C1 segment of cervical spinal cord (tissue), 14 donors: ENCODE results near the gene CDC34.

Experiments
- DNase-seq, 14 donors: peaks; one replicate each; lab custom pipeline; 2025; lab: John Stamatoyannopoulos, UW

The CDC34 gene

DNA sequence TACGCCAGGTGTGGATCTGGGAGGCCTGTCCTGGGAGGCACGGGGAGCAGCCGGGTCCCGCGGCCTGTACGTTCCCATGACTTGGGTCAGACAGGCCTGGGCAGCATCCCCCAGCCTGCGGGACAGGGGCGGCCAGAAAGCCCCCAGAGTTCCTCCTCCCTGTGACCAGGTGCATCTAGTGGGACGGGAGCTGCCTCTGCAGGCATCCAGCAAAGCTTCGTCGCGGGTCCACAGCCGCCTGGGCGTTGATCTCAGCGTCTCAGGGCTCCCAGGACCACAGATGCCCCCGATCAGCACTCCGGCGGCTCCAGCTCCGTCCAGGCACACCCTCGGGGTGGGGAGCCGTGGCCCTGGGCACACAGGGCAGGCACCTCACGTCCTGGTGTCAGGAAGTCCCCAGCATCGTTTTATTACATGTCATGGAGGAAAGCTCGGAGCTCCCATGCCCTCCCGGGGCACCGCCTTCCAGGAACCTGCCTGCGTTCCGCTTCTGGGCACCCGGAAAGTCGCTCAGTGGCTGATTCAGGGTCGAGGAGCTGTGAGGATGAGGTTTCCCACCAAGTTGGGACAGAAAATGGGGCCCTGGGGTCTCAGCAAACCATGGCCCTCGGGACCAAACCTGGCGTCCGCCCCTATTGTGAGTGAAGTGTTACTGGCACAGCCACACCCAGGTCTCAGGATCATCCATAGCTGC, 10.8 kb downstream of the CDC34 start:
- no peak for DNase-seq

DNA sequence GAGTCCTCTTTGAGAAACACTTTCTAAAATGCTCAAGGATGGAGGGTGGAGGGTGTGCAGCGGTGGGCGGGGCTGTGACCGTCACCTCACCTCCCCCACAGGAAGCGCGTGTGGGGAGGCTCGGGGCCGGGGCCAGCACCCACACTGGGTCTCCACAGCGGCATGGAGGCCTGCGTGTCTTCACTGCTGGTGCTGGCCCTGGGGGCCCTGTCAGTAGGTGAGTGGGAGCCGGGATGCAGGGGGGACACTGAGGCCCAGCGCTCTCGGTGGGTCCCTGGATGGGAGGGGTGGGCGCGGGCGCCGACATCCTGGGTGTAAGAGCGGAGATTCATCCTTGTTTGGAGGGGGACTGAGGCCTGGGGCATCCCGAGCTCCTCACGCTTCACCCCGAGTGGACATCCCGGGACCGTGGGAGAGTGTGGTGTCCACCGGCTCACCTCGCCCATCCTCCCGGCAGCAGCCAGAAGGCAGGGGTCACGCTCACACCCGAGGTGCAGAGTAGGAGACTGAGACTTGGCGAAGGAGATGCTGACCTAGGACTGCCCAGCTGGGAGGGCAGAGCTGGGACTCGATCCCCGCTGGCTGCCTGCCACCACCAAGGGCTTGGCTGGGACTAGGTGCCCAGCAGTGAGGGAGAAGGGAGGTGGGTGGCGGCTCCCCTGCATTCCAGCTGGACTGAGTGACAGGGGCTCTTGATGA, 12.5 kb downstream of the CDC34 start, which contains the start of gene GZMM:
GZMM (plus strand) TSS at position 144 of the 699 bp plus-strand sequence; CDS start at position 163, 19 bp downstream.
- DNase-seq: no peak

GRCh38 chr19:547117-547516, 15.6 kb downstream of the CDC34 start:
- DNase-seq: no peak

GRCh38 chr19:547836-548720, 16.5 kb downstream of the CDC34 start:
- DNase-seq: no peak

- DNase-seq: no peak
Measured at GRCh38 chr19:548886-549830, 17.6 kb downstream of the CDC34 start.

DNA sequence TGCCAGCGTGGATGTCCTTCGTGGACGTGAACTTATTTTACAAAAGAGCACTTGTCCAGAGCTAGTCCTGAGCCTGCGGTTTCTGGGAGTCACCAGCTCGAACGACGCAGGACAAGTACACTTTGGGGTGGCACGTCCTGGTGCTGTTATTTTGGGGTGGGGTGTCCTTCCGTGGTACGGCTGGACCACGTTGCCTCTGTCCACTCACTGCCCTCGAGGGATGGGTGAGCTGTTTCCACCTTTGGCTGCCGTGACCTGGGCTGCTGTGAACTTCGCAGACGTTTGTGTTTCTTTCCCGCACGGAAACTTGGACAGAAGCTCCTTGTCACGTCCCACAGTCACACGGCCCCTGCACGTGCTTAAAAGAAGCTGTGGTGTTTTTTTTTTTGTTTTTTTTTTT, 23.3 kb downstream of the CDC34 start:
- no peak for DNase-seq

DNA sequence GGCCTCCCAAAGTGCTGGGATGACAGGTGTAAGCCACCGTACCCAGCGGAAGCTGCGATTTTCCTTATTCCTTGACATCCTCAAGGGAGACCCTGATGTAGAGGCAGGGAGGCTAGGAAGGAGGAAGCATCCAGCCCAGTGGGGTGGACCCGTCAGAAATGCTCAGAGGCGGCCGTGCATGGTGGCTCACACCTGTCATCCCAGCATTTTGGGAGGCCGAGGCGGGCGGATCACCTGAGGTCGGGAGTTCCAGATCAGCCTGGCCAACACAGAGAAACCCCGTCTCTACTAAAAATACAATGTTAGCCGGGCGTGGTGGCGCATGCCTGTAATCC, 23.9 kb downstream of the CDC34 start:
- no peak for DNase-seq

- DNase-seq: no peak
Measured at GRCh38 chr19:556611-557382, 25.2 kb downstream of the CDC34 start.

GRCh38 chr19:558770-559439, 27.3 kb downstream of the CDC34 start:
- DNase-seq: peak in 3 of 14 donors; percentile 10 to 38 (median 26)

DNA sequence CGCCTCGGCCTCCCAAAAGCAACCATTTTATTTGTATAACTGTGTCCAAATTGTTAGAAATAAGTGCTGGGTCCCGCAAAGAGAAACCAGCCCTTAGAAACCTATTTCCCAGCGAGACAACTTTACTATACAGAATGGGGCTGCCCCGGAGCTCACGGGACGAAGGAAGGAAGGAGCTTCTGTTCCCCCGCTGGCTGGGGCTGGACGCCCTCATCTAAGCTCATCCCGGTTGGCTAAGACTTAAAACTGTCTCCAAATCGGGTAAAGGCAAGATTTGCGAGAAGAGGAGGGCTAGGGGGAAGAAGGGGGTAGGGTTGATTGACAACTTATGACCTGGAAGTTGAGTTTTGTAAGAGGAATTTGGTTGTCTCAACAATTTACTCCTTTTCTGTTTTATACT, 28.6 kb downstream of the CDC34 start:
- no peak for DNase-seq

DNA sequence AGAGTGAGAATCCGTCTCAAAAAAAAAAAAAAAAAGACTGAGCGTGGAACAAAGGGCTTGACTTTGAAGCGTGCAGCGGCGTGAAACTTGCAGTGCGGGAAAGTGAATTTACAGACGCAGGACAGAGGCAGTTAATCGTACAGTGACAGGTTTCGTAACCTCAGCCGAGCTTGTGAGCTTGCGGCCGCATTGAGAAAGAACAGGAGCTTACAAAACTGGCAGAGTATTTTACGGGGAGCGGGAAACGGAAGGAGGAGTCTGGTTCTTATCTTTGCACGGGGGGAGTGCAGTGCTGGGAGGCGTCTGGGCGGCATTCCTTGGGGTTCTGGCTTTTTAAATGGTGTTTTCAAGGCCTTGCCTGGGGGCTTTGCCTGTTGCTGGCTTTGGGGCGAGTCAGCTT, 34.8 kb downstream of the CDC34 start:
- no peak for DNase-seq

GRCh38 chr19:566844-567243, 35.3 kb downstream of the CDC34 start:
- DNase-seq: no peak

DNA sequence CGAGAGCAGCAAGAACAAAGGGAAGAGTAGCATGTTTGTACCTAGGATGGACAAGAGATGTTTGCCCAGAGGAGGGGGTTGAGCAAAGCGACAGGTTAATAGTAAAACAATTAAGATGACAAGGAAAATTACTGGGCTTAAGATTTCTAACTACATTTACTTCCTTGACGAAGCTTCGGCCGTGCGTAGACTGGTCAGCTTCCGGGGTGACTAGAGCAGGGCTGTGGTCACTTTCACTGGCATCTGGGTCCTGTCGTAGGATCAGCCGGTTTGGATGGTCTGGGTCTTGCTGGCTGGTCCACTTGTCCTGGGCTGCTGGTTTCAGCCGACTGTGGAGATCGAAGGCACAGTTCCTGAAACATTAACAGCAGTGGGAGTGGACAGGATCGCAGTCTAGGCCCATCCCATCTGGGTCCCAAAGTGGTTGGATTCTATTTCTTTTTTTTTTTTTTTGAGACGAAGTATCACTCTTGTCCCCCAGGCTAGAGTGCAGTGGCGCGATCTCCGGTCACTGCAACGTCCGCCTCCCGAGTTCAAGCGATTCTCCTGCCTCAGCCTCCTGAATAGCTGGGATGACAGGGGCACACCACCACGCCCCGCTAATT, 35.8 kb downstream of the CDC34 start:
- DNase-seq: no peak

- no peak for DNase-seq
Measured at GRCh38 chr19:570251-570686, 38.7 kb downstream of the CDC34 start.

DNA sequence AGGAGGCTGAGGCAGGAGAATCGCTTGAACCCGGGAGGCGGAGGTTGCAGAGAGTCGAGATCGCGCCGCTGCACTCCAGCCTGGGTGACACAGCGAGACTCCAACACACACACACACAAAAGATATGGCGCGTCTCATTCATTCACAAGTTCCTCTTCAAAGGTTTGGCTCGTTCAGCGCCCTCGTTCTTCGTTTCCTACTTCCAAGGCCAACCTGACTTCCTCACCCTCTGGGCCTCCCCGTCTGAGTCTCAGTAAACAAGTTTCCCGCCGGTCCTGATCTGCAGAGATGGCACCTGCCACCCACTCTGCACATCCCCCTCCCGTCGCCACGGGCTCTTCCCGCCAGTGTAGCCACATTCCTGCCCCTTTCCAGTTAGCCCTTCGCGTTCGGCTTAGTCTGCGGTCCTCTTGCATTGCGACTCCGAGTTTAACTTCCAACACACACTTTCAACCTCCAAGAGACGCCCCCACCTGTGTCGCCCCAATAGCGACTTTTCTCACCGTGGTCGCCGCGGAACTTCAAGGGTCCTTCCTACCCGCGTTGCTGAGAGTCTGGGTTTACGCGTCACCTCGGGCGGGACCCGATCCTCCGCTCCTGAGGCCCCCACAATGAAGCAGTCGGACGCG, 39.5 kb downstream of the CDC34 start:
- peak in 2 of 14 donors; percentile 23 to 36 for DNase-seq

DNA sequence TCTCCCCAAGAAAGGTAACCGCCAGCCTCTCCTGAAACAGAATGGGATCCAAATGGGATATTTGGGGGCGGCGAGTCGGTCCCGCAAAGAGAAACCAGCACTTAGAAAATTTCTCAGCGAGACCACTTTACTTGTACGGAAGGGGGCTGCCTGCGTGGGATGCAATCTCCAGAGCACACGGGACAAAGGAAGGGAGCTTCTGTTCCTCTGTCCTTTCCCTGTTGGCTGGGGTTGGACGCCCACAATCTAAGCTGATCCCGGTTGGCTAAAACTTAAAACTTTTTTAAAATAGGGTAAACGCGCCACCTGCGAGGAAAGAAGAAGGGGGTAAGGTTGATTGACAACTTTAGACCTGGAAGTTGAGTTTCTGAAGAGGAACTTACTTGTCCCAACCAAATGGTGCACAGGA, 40.0 kb downstream of the CDC34 start:
- peak in 2 of 14 donors; percentile 36 to 45 for DNase-seq

DNA sequence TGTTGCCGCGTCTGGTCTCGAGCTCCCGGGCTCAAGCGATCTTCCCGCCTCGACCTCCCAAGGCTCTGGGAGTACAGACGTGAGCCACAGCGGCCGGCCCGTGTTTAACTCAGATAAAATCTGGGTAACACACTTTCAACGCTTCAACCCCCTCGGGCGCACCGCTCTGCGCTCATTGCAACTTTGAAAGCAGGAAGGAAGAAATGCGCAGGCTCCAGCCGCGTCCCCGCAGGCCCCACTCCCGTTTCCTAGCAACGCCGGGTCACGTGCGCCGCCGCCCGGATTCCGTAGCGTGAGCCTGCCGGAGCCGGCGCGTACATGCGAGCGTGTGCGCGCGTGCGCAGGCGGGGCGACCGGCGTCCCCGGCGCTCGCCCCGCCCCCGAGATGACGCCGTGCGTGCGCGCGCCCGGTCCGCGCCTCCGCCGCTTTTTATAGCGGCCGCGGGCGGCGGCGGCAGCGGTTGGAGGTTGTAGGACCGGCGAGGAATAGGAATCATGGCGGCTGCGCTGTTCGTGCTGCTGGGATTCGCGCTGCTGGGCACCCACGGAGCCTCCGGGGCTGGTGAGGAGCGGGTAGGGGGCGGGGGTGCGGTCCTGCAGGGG, 40.7 kb downstream of the CDC34 start, which contains the start of gene BSG:
BSG (plus strand) TSS at position 457 of the 603 bp plus-strand sequence; CDS start at position 496, 39 bp downstream.
- DNase-seq: peak; percentile 79 to 99 (median 93)
